Measurements from ENCODE around the gene ONECUT1. TPM values are rescaled to one million over a fixed set of nuclear protein-coding genes. Genes with fewer than 3 reads are reported as not detected.

Gene ONECUT1
- total RNA-seq, 1 experiment from 2014 or later = 1.3 TPM

DNA sequence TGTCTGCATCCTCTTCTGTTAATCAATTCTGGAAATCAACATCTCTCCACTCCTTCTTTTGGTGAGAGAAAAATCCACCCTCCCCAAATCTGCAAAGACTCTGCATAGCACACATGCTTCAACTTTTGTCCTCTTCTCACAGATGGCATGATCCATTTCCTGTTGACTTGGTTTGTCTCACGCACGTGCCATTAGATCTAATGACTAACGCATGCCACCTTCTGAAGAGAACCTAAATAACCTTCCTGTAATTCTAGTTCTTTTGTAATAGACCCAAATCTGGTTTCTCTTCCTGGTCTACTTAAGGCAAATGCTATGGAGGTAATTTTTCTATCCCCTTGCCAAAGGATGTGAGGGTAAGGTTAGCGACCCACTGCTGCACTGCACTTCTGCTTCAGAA, 60.0 kb downstream of the ONECUT1 start:
- H3K36me3 ChIP-seq (ENCODE audit: control insufficient read depth in 1 of 2, insufficient read depth in 2 of 2, low read length in 2 of 2) = no peaks in the 10 kb centered on the region
- DNase-seq (ENCODE audit: low read depth, low spot score) = no peak
- no peak overlapping the region for H3K4me2 ChIP-seq (ENCODE audit: low read length)
- no peak overlapping the region for H3K27ac ChIP-seq (ENCODE audit: low read depth, low read length)
- H4K20me1 ChIP-seq (ENCODE audit: insufficient read depth) = no peaks in the 10 kb centered on the region
- H3K9me3 ChIP-seq (ENCODE audit: control insufficient read depth in 1 of 2, insufficient read depth in 1 of 2, low read depth in 1 of 2, low read length in 2 of 2) = no peaks in the 10 kb centered on the region
- POLR2A ChIA-PET = no interaction called here
- CTCF ChIA-PET = no interaction called here
- intact Hi-C loops (cut with micrococcal nuclease) = loop anchor here (10.0 kb wide), 1 partner anchor 165 kb away; the partner anchor contains the start of gene ARPP19
- no peak overlapping the region for H3K9ac ChIP-seq (ENCODE audit: low read length)
- ATAC-seq = no peak
- no peak for TF ChIP-seq POLR2AphosphoS5 (IDR thresholded peaks at IDR 0.05; ENCODE audit: low read depth, low read length)
- TF ChIP-seq, protein P1, sequence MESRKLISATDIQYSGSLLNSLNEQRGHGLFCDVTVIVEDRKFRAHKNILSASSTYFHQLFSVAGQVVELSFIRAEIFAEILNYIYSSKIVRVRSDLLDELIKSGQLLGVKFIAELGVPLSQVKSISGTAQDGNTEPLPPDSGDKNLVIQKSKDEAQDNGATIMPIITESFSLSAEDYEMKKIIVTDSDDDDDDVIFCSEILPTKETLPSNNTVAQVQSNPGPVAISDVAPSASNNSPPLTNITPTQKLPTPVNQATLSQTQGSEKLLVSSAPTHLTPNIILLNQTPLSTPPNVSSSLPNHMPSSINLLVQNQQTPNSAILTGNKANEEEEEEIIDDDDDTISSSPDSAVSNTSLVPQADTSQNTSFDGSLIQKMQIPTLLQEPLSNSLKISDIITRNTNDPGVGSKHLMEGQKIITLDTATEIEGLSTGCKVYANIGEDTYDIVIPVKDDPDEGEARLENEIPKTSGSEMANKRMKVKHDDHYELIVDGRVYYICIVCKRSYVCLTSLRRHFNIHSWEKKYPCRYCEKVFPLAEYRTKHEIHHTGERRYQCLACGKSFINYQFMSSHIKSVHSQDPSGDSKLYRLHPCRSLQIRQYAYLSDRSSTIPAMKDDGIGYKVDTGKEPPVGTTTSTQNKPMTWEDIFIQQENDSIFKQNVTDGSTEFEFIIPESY (IDR thresholded peaks at IDR 0.05; ENCODE audit: extremely low read depth, insufficient replicate concordance, low read length) = no peak
- TF ChIP-seq JUND (IDR thresholded peaks at IDR 0.05) = no peak
- TF ChIP-seq EGR1 (IDR thresholded peaks at IDR 0.05; ENCODE audit: low read depth) = no peak
- no peaks in the 10 kb centered on the region for H3K9me2 ChIP-seq (ENCODE audit: insufficient read depth)
- no peaks in the 10 kb centered on the region for H3K27me3 ChIP-seq (ENCODE audit: insufficient read depth, low read length)
- no peak overlapping the region for H3K4me3 ChIP-seq (replicated peaks in 1 of 2; ENCODE audit: low read depth in 1 of 2, low read length in 2 of 2)
- H3K79me2 ChIP-seq (ENCODE audit: insufficient read depth, low read length) = no peaks in the 10 kb centered on the region
- RAD21 ChIA-PET (ENCODE audit: low non-redundant PET in 1 of 2, low total read pairs in 2 of 2, uncharacterized antibody in 2 of 2, unreplicated experiment in 2 of 2) = no interaction called here
- no peak overlapping the region for H2AFZ ChIP-seq (ENCODE audit: low read depth, low read length, poor library complexity, severe bottlenecking)
- BruUV-seq (replicated peaks) = no TSS peak
- no peaks in the 10 kb centered on the region for H3K4me1 ChIP-seq (ENCODE audit: control insufficient read depth in 1 of 2, insufficient read depth in 2 of 2, low read length in 2 of 2)

DNA sequence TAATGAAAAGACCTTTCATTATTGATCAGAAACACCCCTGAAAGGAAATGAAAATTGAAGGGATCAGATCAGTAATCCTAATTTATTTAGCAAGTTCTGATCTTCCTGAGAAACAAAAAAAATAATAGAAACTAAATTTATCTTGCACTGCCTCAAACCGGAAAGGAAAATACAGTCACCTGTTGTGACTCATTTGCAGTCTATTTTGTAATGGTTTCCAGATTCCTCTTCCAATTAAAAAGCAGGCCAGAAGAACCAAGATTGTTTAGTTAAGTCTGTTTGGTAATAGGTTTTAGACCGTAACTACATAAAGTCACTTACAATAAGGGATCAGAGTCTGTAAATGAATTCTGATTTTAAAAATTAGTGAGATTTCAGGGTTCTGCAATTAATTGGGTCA, 61.2 kb downstream of the ONECUT1 start:
- ChIA-PET RAD21 (ENCODE audit: low non-redundant PET in 1 of 2, low total read pairs in 2 of 2, uncharacterized antibody in 2 of 2, unreplicated experiment in 2 of 2) (no interaction called here), CTCF (no interaction called here), POLR2A (no interaction called here)
- ATAC-seq = no peak
- TF ChIP-seq SRF (IDR thresholded peaks at IDR 0.05; ENCODE audit: low read depth) = no peak
- TF ChIP-seq, protein P2, sequence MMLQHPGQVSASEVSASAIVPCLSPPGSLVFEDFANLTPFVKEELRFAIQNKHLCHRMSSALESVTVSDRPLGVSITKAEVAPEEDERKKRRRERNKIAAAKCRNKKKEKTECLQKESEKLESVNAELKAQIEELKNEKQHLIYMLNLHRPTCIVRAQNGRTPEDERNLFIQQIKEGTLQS (IDR thresholded peaks at IDR 0.05) = no peak
- no peak for TF ChIP-seq JUND (IDR thresholded peaks at IDR 0.05)
- no peak for TF ChIP-seq POLR2AphosphoS5 (IDR thresholded peaks at IDR 0.05; ENCODE audit: low read depth, low read length)
- TF ChIP-seq ELF1 (IDR thresholded peaks at IDR 0.05; ENCODE audit: borderline replicate concordance, low read depth) = no peak
- no peak for DNase-seq (ENCODE audit: low read depth, low spot score)
- Histone ChIP-seq H3K9ac (ENCODE audit: low read length) (no peak overlapping the region), H3K27ac (ENCODE audit: low read depth, low read length) (no peak overlapping the region), H3K4me3 (replicated peaks in 1 of 2; ENCODE audit: low read depth in 1 of 2, low read length in 2 of 2) (no peak overlapping the region), H3K36me3 (ENCODE audit: control insufficient read depth in 1 of 2, insufficient read depth in 2 of 2, low read length in 2 of 2) (no peaks in the 10 kb centered on the region), H3K27me3 (ENCODE audit: insufficient read depth, low read length) (no peaks in the 10 kb centered on the region), H4K20me1 (ENCODE audit: insufficient read depth) (no peaks in the 10 kb centered on the region), H3K4me1 (ENCODE audit: control insufficient read depth in 1 of 2, insufficient read depth in 2 of 2, low read length in 2 of 2) (no peaks in the 10 kb centered on the region), H3K79me2 (ENCODE audit: insufficient read depth, low read length) (no peaks in the 10 kb centered on the region), H3K4me2 (ENCODE audit: low read length) (no peak overlapping the region), H3K9me2 (ENCODE audit: insufficient read depth) (no peaks in the 10 kb centered on the region), H3K9me3 (ENCODE audit: control insufficient read depth in 1 of 2, insufficient read depth in 1 of 2, low read depth in 1 of 2, low read length in 2 of 2) (no peaks in the 10 kb centered on the region), H2AFZ (ENCODE audit: low read depth, low read length, poor library complexity, severe bottlenecking) (no peak overlapping the region)
- BruUV-seq (replicated peaks) = no TSS peak
- intact Hi-C loops (cut with micrococcal nuclease) = loop anchor here (2.0 kb wide), 1 partner anchor 20 kb away; no protein-coding TSS in a partner anchor

All from HCT116 (cell line).